ENCODE results near the gene NUBP2.
"Not testable (repeated sequence)": the region's sequence is repeated elsewhere in the genome, so short reads cannot be mapped to it uniquely, and the experiment has no call there.

The NUBP2 gene

GRCh38 chr16:1786242-1787055, 3.7 kb downstream of the NUBP2 start:
- DNase-seq (ENCODE audit: low read depth): no peak

GRCh38 chr16:1787056-1787321, 4.2 kb downstream of the NUBP2 start:
- DNase-seq (ENCODE audit: low read depth): no peak

- DNase-seq (ENCODE audit: low read depth): no peak
Observed at GRCh38 chr16:1787322-1788094, 4.7 kb downstream of the NUBP2 start.

- DNase-seq (ENCODE audit: low read depth): no peak
Observed at GRCh38 chr16:1788095-1788707, 5.4 kb downstream of the NUBP2 start.

GRCh38 chr16:1788708-1789100, 5.9 kb downstream of the NUBP2 start:
- no peak for DNase-seq (ENCODE audit: low read depth)

GRCh38 chr16:1789643-1790045, 6.9 kb downstream of the NUBP2 start:
- no peak for DNase-seq (ENCODE audit: low read depth)

- DNase-seq (ENCODE audit: low read depth): no peak
Observed at GRCh38 chr16:1790261-1790610, 7.5 kb downstream of the NUBP2 start.

- DNase-seq (ENCODE audit: low read depth): no peak
Observed at GRCh38 chr16:1790611-1791255, 8.0 kb downstream of the NUBP2 start.

GRCh38 chr16:1791256-1791942, 8.6 kb downstream of the NUBP2 start:
- no peak for DNase-seq (ENCODE audit: low read depth)

- DNase-seq (ENCODE audit: low read depth): no peak
Observed at GRCh38 chr16:1791943-1792812, 9.4 kb downstream of the NUBP2 start.

GRCh38 chr16:1792836-1793577, 10.2 kb downstream of the NUBP2 start:
- no peak for DNase-seq (ENCODE audit: low read depth)

GRCh38 chr16:1793578-1794220, 10.9 kb downstream of the NUBP2 start, which contains the start of gene IGFALS:
IGFALS (minus strand) TSS chr16:1793705; CDS start chr16:1793652, 53 bp downstream.
- no peak for DNase-seq (ENCODE audit: low read depth)

GRCh38 chr16:1794221-1794871, 11.6 kb downstream of the NUBP2 start:
- DNase-seq (ENCODE audit: low read depth): no peak

- DNase-seq (ENCODE audit: low read depth): no peak
Observed at GRCh38 chr16:1794908-1795666, 12.3 kb downstream of the NUBP2 start.

- not testable (repeated sequence) for DNase-seq (ENCODE audit: low read depth)
Observed at GRCh38 chr16:1799263-1799662, 16.5 kb downstream of the NUBP2 start.

GRCh38 chr16:1800701-1801100, 17.9 kb downstream of the NUBP2 start:
- DNase-seq (ENCODE audit: low read depth): no peak

GRCh38 chr16:1807626-1808025, 24.9 kb downstream of the NUBP2 start:
- no peak for DNase-seq (ENCODE audit: low read depth)

- no peak for DNase-seq (ENCODE audit: low read depth)
Observed at GRCh38 chr16:1808691-1809090, 25.9 kb downstream of the NUBP2 start.
